Activated CD4-positive, alpha-beta T cell treated with anti-CD3 and anti-CD28 coated beads, Interleukin-2, amount 50 U/mL, for 24 hours (primary cell): ENCODE data around the gene CRACR2A.

Source experiments
- DNase-seq, 2 donors: peaks; one replicate each; pipeline ENCODE4 v3.0.0-alpha.2; 2020; ENCODE audit warnings: low read depth in 1 of 2, low spot score in 1 of 2

The CRACR2A gene

GRCh38 chr12:3571323-3571722, 181.6 kb downstream of the CRACR2A start:
- no peak for DNase-seq

DNA sequence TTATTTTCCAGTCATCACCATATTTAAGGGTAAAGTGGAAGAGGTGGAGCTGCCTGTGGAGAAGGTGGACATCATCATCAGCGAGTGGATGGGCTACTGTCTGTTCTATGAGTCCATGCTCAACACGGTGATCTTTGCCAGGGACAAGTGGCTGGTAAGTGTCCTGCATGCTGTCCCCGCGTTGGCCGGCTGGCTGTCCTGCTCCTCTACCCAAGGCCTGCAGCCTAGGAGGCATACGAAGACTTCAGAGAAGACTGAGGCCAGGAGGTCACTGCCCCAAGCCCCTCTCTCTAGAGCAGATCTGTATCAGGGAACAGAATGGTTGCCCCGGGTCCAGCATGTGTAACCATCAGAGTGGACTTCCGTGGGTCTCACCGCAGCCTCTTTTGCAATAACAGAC, 184.2 kb downstream of the CRACR2A start:
- no peak for DNase-seq

DNA sequence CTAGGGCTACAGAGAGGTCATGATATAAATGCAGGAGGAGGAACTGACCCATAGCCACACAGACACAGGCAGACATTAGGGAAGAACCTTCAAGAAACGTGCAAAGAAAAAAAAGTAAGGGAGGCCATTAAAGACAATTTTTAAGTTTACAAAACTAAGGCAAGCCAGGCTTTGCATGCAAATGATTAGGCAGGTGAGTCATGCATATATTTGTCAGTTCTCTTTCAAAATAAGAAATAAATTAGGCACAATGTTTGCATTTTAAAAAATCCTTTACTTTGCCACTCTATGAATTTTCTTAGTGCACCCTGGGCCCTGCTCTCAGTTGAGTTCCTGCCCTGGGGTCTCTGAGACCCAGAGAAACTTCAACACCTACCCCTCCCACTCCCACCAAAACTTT, 186.9 kb downstream of the CRACR2A start:
- DNase-seq = no peak
